Thymus (tissue), 11 donors: ENCODE data around the gene ARF1. TPM values are rescaled to one million over a fixed set of nuclear protein-coding genes. Genes with fewer than 3 reads are reported as not detected.

ENCODE experiments used
- DNase-seq, 9 donors: peaks; one replicate each; pipeline ENCODE4 v3.0.0-alpha.2; 2013; ENCODE audit warnings: low spot score in 9 of 9, low read depth in 6 of 9, missing footprints in 1 of 9
- H3K27ac ChIP-seq, 2 donors: one replicate each; pipeline ENCODE4 v1.5.1; 2013; ENCODE audit warnings: control low read depth in 1 of 2, low read depth in 1 of 2, low read length in 1 of 2, mild to moderate bottlenecking in 1 of 2, moderate library complexity in 1 of 2
- H3K27me3 ChIP-seq, 2 donors: one replicate each; pipeline ENCODE4 v1.5.1; 2013; ENCODE audit warnings: low read length in 1 of 2; ENCODE audit not compliant: control insufficient read depth in 2 of 2, insufficient read depth in 1 of 2
- H3K36me3 ChIP-seq, 2 donors: one replicate each; pipeline ENCODE4 v1.5.1; 2013; ENCODE audit warnings: low read length in 1 of 2, mild to moderate bottlenecking in 1 of 2, moderate library complexity in 1 of 2; ENCODE audit not compliant: control insufficient read depth in 2 of 2, insufficient read depth in 2 of 2
- H3K4me1 ChIP-seq, 2 donors: one replicate each; pipeline ENCODE4 v1.5.1; 2013; ENCODE audit warnings: low read length in 2 of 2; ENCODE audit not compliant: control insufficient read depth in 2 of 2, insufficient read depth in 2 of 2
- H3K4me3 ChIP-seq, 2 donors: one replicate each; pipeline ENCODE4 v1.5.1; 2013; ENCODE audit warnings: low read length in 2 of 2, control low read depth in 1 of 2, mild to moderate bottlenecking in 1 of 2
- H3K9me3 ChIP-seq, 2 donors: one replicate each; pipeline ENCODE4 v1.5.1; 2013; ENCODE audit warnings: low read length in 1 of 2, mild to moderate bottlenecking in 1 of 2; ENCODE audit not compliant: control insufficient read depth in 2 of 2, insufficient read depth in 1 of 2
- WGBS: extraction: QIAGEN DNeasy Blood & Tissue Kit; methylation state at CpG from one replicate; pipeline ENCODE4 v1.1.7; 2013; 5-methylcytosine and 5-hydroxymethylcytosine counted together
- polyA plus RNA-seq: library from polyadenylated mRNA; stranded (reverse); fragments of 200-250 nt; gene quantifications from one replicate; pipeline ENCODE4 v1.2.3, GENCODE V29; 2013
- total RNA-seq: library from RNA; stranded (reverse); fragments of 120-200 nt; gene quantifications from one replicate; pipeline ENCODE4 v1.2.4, GENCODE V29; 2013
- donor health status: healthy.

The ARF1 gene
- total and polyA plus RNA-seq, 2 donors = 133 to 227 TPM

DNA sequence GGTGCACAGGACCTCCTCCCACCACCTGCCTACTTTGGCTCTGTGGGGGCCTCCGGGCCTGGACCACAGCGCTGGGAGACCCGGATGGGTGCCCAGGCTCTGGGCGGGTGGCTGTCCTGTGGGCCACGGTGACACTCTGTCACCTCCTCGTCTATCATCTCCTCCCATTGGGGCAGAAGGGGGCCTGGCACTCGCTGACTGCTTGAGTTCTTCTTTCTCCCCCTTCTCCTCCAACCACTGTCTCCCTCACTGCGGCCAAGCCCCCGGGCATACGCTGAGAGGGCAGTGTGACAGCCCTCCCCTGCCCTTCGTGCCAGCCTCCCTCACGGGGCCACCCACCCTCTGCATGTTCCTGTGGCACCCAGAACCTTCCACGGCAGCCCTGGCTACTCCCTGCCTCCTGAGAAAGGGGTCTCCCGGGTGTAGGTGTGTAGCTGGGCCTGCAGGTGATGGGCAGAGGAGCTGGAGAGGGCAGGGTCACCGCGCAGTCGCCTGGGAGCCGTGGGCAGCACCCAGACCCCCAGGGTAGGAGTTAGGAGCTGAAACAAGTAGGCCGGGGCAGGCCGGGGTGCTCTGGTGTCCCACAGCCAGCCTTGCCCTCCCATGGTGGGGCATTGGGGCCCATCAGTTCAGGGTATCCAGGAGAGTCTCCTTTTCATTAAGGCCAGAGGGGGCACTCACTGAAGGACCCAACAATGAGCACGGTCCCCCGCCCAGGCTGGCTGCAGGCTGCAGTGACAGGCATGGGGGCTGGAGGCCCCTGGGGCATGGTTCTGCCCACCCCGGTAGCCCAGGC, 9.2 kb upstream of the ARF1 start:
- no peak for DNase-seq
- Histone ChIP-seq H3K27ac (no peak overlapping the region), H3K4me1 (no peaks in the 10 kb centered on the region), H3K27me3 (peaks cover 0 to 63% of the 10 kb centered on the region in 2 donors), H3K36me3 (no peaks in the 10 kb centered on the region), H3K4me3 (no peak overlapping the region), H3K9me3 (no peaks in the 10 kb centered on the region)
- WGBS = 79% methylated on average over 23 of the region's 23 CpGs

DNA sequence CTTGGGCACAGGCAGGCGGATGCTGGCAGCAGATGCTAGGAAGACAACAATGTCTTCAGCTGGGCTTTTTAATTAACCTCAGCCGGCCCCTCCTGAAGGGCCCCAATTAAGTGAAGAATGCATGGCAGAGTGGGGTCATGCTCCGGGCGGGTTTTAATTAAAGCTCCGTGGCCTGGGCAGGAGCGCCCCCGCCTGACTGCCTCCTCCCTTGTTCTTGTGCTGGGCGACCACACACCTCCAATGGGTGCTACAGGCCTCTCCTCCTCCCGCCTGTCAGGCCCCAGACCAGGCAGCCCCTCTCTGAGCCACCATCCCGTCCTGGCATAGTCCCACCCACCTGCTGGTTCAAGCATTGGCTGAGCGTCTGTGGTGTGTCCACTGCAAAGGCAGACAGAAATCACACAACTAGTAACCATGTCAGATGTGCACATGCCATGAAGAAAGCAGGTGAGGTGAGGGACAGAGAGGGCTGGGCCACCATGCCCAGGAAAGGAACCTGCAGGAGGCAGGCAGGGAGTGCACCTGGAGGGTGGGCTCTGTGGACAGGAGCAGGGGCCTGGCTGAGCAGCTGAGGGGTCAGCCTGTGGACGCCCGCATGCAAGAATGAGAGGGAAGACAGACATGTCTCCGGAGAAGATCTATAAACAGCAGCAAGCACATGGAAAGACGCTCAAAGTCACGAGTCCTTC, 8.5 kb upstream of the ARF1 start:
- Histone ChIP-seq H3K27me3 (peaks cover 0 to 56% of the 10 kb centered on the region in 2 donors), H3K4me1 (no peaks in the 10 kb centered on the region), H3K9me3 (no peaks in the 10 kb centered on the region), H3K36me3 (no peaks in the 10 kb centered on the region), H3K27ac (no peak overlapping the region), H3K4me3 (no peak overlapping the region)
- no peak for DNase-seq
- WGBS = 67% methylated on average over 16 of the region's 16 CpGs

DNA sequence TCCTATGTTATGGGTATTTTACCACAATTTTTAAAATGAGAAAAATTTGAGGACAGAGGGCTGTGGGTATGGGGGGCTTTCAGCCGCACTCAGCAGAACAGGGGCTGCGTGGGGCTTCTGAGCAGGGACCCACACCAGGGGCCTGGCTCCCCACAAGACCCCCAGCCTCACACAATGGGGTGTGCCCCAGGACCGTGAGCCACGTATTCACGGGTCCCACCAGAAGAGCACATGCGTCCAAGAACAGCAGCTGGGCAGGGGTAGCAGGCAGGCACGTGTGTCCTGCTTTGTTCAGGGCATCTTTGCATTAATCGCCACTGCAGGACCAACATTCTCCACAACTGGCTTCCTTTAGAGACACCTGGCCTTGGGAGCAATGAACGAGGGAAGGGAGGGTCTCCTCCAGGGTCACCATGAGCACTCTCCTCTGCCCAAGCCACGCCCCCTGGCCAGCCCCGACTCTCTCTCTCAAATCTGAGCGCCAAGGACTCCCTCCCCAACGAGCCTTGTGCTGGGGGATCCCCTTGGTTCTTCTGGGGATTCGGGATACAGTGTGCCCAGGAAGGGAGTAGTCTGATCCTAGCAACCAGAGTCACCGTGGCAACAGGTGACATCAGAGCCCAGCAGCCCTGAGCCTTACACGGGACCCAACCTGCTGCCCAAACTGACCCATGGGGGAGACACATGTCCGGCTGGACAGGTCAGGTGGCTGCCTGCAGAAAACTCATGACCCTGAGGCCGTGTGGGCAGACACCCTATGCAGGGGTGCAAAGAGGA, 7.4 kb upstream of the ARF1 start:
- Histone ChIP-seq H3K9me3 (no peaks in the 10 kb centered on the region), H3K36me3 (no peaks in the 10 kb centered on the region), H3K4me1 (no peaks in the 10 kb centered on the region), H3K4me3 (no peak overlapping the region), H3K27me3 (peaks cover 0 to 47% of the 10 kb centered on the region in 2 donors), H3K27ac (no peak overlapping the region)
- DNase-seq = no peak
- 69% methylated on average over 18 of the region's 18 CpGs for WGBS

DNA sequence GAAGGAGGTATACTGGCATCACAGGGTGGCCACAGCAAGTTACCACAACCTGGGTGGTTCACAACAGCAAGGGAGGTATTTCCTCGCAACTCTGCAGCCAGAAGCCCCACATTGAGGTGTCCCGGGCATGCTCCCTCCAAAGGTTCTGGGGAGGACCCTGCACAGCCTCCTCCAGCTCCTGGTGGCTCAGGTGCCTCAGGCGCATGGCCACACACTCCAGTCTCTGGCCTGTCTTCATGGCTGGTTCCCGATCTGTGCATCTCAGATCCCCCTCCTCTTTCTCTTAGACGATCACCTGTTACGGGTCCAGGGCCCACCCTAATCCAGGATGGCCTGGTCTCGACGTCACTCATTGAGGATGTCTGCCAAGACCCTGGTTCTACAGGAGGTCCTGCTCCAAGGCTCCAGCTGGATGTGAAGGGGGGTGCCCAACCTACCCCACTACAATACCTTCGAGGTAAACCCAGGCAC, 6.7 kb upstream of the ARF1 start:
- H3K4me3 ChIP-seq = no peak overlapping the region
- no peaks in the 10 kb centered on the region for H3K9me3 ChIP-seq
- peaks cover 0 to under 1% of the 10 kb centered on the region in 2 donors for H3K4me1 ChIP-seq
- 96% methylated on average over 9 of the region's 9 CpGs for WGBS
- H3K27ac ChIP-seq = no peak overlapping the region
- no peak for DNase-seq
- no peaks in the 10 kb centered on the region for H3K36me3 ChIP-seq
- peaks cover 0 to 40% of the 10 kb centered on the region in 2 donors for H3K27me3 ChIP-seq

DNA sequence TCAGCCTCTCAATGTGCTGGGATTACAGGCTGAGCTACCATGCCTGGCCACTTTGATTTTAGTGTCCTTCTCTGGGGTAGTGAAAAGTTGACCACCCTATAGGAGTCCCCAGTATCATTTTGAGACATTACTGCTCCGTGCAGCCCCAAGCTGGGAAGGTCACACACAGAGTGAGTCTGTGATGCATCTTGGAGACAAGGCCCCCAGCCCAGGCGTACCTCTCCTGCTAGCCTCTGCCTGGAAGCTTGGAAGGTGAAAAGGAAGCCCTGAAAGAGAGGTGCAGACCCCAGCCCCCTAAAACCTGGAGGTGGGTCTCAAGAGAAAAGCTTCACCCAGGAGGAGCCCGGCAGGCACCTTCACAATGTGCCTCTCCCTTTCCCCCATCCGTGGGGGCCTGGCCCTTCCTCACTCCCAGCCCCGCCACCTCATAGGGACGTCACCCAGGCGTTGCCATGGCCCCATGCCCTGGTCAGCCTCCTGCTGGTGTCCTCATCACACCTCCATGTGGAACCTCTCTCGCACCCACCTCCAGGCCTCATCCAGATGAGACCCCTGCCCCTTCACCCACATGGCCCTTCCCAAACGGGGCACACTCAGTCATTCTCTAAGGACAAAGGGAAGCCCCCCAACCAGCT, 5.6 kb upstream of the ARF1 start:
- Histone ChIP-seq H3K4me1 (peaks cover 5 to 10% of the 10 kb centered on the region in 2 donors), H3K36me3 (no peaks in the 10 kb centered on the region), H3K27ac (no peak overlapping the region), H3K4me3 (no peak overlapping the region), H3K27me3 (peaks cover 0 to 34% of the 10 kb centered on the region in 2 donors), H3K9me3 (no peaks in the 10 kb centered on the region)
- DNase-seq = no peak
- WGBS = 95% methylated on average over 9 of the region's 9 CpGs

DNA sequence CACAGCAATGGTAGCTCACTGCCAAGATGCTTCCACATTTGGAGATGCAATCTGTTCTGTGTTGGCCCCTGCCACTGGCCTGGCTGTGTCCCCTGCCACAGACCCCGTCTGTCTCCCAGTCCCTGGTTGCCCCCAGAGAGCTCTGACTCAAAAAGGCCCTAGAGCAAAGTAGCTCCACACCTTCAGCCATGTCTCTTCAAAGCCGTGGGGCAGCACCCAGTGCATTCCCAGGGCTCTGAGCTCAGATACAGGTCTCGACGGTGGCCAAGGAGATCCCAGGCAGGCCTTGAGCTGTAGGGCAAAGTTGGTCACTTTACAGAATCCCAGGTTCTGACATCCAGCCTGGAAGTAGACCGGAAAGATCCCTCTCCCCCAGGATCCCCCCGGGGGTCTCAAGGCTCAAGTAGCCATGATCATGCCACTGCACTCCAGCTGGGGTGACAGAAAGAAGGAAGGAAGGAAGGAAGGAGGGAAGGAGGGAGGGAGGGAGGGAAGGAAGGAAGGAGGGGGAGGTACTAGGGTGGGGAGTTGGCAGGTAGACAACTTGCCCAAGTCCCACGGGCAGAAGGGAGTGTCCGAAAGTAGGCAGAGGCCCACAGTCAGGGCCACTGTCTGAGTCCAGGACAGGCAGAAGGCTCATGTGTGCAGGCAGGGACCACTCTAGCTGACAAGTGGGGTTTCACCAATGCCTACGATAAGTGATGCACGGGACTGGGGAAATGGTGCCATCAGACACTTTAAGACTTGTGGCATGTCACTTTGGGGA, 4.8 kb upstream of the ARF1 start:
- no peak for DNase-seq
- H3K4me3 ChIP-seq = no peak overlapping the region
- H3K4me1 ChIP-seq = peaks cover 5 to 10% of the 10 kb centered on the region in 2 donors
- peaks cover 0 to 26% of the 10 kb centered on the region in 2 donors for H3K27me3 ChIP-seq
- H3K27ac ChIP-seq = no peak overlapping the region
- WGBS = 87% methylated on average over 10 of the region's 10 CpGs
- no peaks in the 10 kb centered on the region for H3K36me3 ChIP-seq
- H3K9me3 ChIP-seq = no peaks in the 10 kb centered on the region

DNA sequence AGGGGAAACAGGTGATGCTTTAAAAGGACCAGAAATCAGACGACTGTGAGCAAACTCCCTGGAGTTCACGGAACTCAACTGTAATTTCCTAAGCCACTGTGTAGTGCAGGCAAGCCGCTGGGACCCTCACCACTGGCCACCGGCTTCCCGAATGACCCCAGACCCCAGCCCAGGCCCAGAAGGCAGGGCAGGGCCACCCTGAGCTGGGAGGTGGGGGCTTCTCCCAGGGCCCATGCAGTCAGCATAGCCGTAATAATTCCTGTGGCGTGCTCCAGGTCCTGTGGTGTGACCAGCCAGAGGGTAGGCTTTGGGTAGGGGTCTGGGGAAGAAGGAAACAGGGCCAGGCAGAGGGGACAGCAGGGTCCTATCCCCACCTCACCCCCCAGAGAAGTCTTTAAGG, 3.5 kb upstream of the ARF1 start:
- H3K9me3 ChIP-seq = no peaks in the 10 kb centered on the region
- no peak overlapping the region for H3K27ac ChIP-seq
- no peak overlapping the region for H3K4me3 ChIP-seq
- H3K27me3 ChIP-seq = peaks cover 0 to 13% of the 10 kb centered on the region in 2 donors
- WGBS = 97% methylated on average over 7 of the region's 7 CpGs
- DNase-seq = no peak
- peaks cover 8 to 12% of the 10 kb centered on the region in 2 donors for H3K4me1 ChIP-seq
- H3K36me3 ChIP-seq = peaks cover 0 to 3% of the 10 kb centered on the region in 2 donors

DNA sequence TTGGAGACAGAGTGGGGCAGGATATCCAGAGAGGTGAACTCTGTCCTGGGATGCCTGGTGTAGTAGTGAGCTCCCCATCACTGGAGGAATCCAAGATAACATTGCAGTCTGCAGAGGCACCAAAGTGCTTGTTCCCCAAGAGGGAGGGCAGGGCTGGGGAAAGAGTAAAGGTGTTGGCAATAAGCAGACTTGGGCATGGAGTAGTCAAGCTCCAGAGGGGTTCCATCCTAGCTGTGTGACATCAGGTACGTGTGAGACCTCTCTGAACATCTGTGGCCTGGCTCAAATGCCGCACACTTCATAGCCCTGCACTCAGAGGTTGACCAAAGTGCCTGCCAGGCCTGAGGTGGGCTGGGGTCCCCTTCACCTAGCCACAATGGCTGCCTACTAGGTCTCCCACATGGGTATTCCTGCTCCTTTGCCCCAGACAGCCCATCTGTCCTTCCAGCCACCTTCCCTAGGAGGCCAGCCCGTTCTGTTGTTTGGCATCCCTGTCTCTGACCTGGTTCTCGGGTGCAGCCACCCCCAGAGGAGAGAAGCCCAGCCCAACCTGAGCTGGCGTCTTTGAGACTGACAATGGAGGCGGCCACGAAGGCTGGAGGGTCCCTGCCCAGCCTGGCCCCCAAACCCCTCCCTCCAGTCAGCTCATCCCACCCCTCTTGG, 2.8 kb upstream of the ARF1 start:
- Histone ChIP-seq H3K4me1 (peaks cover 15 to 19% of the 10 kb centered on the region in 2 donors), H3K9me3 (no peaks in the 10 kb centered on the region), H3K27ac (no peak overlapping the region), H3K4me3 (no peak overlapping the region), H3K36me3 (peaks cover 3 to 4% of the 10 kb centered on the region in 2 donors), H3K27me3 (peaks cover 0 to 11% of the 10 kb centered on the region in 2 donors)
- WGBS = 99% methylated on average over 7 of the region's 7 CpGs
- DNase-seq = no peak
